Mesendoderm (in vitro differentiated cells): ENCODE results near the gene APAF1.

Experiments
- DNase-seq: peaks from one replicate; pipeline ENCODE4 v3.0.0; 2013
- H2AK5ac ChIP-seq: 2 replicates; pipeline ENCODE4 v1.6.1; 2013; ENCODE audit warnings: low read length, inconsistent platforms
- H2BK120ac ChIP-seq: 2 replicates; pipeline ENCODE4 v1.6.1; 2013; ENCODE audit warnings: low read depth, mild to moderate bottlenecking, low read length, moderate library complexity, mixed read lengths
- H2BK15ac ChIP-seq: replicated peaks from 2 replicates; pipeline ENCODE4 v1.6.1; 2013; ENCODE audit warnings: low read depth, mild to moderate bottlenecking, moderate library complexity
- H2BK5ac ChIP-seq: 2 replicates; pipeline ENCODE4 v1.6.1; 2013; ENCODE audit warnings: low read length, inconsistent platforms
- H3K18ac ChIP-seq: 2 replicates; pipeline ENCODE4 v1.6.1; 2013; ENCODE audit warnings: mild to moderate bottlenecking, low read length, mixed read lengths
- H3K23ac ChIP-seq: one replicate; pipeline ENCODE4 v1.6.1; 2013; ENCODE audit warnings: low read length
- H3K27ac ChIP-seq: 2 replicates; pipeline ENCODE4 v1.5.1; 2013; ENCODE audit warnings: low read depth, mild to moderate bottlenecking, inconsistent platforms, low read length, moderate library complexity
- H3K27me3 ChIP-seq: 2 replicates; pipeline ENCODE4 v1.6.1; 2013; ENCODE audit warnings: low read length, control low read depth, mild to moderate bottlenecking, inconsistent platforms; ENCODE audit not compliant: insufficient read depth, poor library complexity
- H3K36me3 ChIP-seq: 2 replicates; pipeline ENCODE4 v1.6.1; 2013; ENCODE audit warnings: low read length, inconsistent platforms; ENCODE audit not compliant: control insufficient read depth, insufficient read depth
- H3K4ac ChIP-seq: one replicate; pipeline ENCODE4 v1.6.1; 2013; ENCODE audit warnings: low read depth, mild to moderate bottlenecking, low read length, moderate library complexity
- H3K4me1 ChIP-seq: 2 replicates; pipeline ENCODE4 v1.6.1; 2013; ENCODE audit warnings: low read depth, low read length, inconsistent platforms; ENCODE audit not compliant: control insufficient read depth
- H3K4me2 ChIP-seq: 2 replicates; pipeline ENCODE4 v1.6.1; 2013; ENCODE audit warnings: low read length
- H3K4me3 ChIP-seq: 2 replicates; pipeline ENCODE4 v1.5.1; 2013; ENCODE audit warnings: mild to moderate bottlenecking, low read length
- H3K56ac ChIP-seq: one replicate; pipeline ENCODE4 v1.6.1; 2013; ENCODE audit warnings: low read length
- H3K79me1 ChIP-seq: 2 replicates; pipeline ENCODE4 v1.6.1; 2013; ENCODE audit warnings: low read length, inconsistent platforms
- H3K79me2 ChIP-seq: 2 replicates; pipeline ENCODE4 v1.6.1; 2013; ENCODE audit warnings: mild to moderate bottlenecking, low read length; ENCODE audit not compliant: control insufficient read depth, insufficient read depth
- H3K9ac ChIP-seq: 2 replicates; pipeline ENCODE4 v1.6.1; 2013; ENCODE audit warnings: low read length, inconsistent platforms
- H4K5ac ChIP-seq: one replicate; pipeline ENCODE4 v1.6.1; 2013; ENCODE audit warnings: low read length
- H4K8ac ChIP-seq: one replicate; pipeline ENCODE4 v1.6.1; 2013; ENCODE audit warnings: low read depth, mild to moderate bottlenecking, control low read depth, low read length, moderate library complexity
- WGBS: extraction: QIAGEN DNeasy Blood & Tissue Kit; methylation state at CpG from one replicate; pipeline ENCODE4 v1.1.7; 2013; ENCODE audit warnings: low lambda C conversion rate, missing lambda C conversion rate; ENCODE audit not compliant: insufficient coverage; ENCODE audit errors: extremely low coverage; 5-methylcytosine and 5-hydroxymethylcytosine counted together
- small RNA-seq: library from polyadenylated mRNA; stranded (forward); fragments of <200 nt; extraction: miRNeasy Mini kit (QIAGEN cat#:217004); gene quantifications from one replicate; pipeline ENCODE3, GENCODE V24; 2013; ENCODE audit not compliant: insufficient read depth

The APAF1 gene

GRCh38 chr12:98771811-98772752 is 127.0 kb downstream of the APAF1 start:
- Histone ChIP-seq H3K4me1 (no peaks in the 10 kb centered on the region), H3K56ac (no peak overlapping the region), H3K18ac (no peak overlapping the region), H3K27ac (no peak overlapping the region), H2AK5ac (no peak overlapping the region), H3K79me2 (no peaks in the 10 kb centered on the region), H3K4me3 (no peak overlapping the region), H2BK120ac (no peak overlapping the region), H3K23ac (no peak overlapping the region), H2BK15ac (no peak overlapping the region), H3K4me2 (no peak overlapping the region), H3K4ac (no peak overlapping the region), H3K79me1 (no peaks in the 10 kb centered on the region), H2BK5ac (no peak overlapping the region), H3K9ac (no peak overlapping the region), H3K36me3 (no peaks in the 10 kb centered on the region), H4K5ac (no peak overlapping the region), H3K27me3 (no peaks in the 10 kb centered on the region), H4K8ac (no peak overlapping the region)
- no CpG with 5 or more reads among the region's 8 CpGs for WGBS
- DNase-seq, result no peak

- Histone ChIP-seq H3K4ac (no peak overlapping the region), H3K27me3 (no peaks in the 10 kb centered on the region), H3K56ac (no peak overlapping the region), H3K79me1 (no peaks in the 10 kb centered on the region), H2AK5ac (no peak overlapping the region), H3K4me1 (no peaks in the 10 kb centered on the region), H3K36me3 (no peaks in the 10 kb centered on the region), H3K79me2 (no peaks in the 10 kb centered on the region), H4K8ac (no peak overlapping the region), H3K9ac (no peak overlapping the region), H2BK15ac (no peak overlapping the region), H4K5ac (no peak overlapping the region), H2BK5ac (no peak overlapping the region), H3K4me3 (no peak overlapping the region), H3K23ac (no peak overlapping the region), H3K4me2 (no peak overlapping the region), H2BK120ac (no peak overlapping the region), H3K18ac (no peak overlapping the region), H3K27ac (no peak overlapping the region)
- no peak for DNase-seq
- no CpG with 5 or more reads among the region's 3 CpGs for WGBS
Measured at GRCh38 chr12:98772818-98773217, 127.7 kb downstream of the APAF1 start.

DNA sequence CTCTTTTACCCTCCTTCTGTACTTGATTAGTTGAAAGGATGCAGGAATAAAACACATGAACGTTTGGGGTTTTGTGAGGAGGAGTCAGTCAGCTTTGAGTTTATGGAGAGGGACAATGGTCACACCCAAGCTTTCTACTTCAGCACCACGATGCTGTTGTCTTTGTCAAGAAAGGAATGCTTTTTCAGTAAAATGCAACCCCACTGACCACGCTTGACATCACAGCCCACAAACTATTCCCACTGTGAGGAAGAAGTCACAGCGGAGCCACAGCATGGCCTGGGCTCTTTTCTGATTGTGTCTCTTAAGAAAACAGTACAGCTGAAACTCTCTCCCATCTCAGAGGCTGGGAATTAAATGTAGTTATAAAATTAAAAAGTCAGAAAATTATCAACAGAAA is 135.2 kb downstream of the APAF1 start:
- Histone ChIP-seq H3K27me3 (no peaks in the 10 kb centered on the region), H3K4me3 (no peak overlapping the region), H3K4me1 (no peaks in the 10 kb centered on the region), H4K5ac (no peak overlapping the region), H3K36me3 (no peaks in the 10 kb centered on the region), H2BK5ac (no peak overlapping the region), H3K4ac (no peak overlapping the region), H3K23ac (no peak overlapping the region), H2BK15ac (no peak overlapping the region), H2AK5ac (no peak overlapping the region), H3K79me2 (no peaks in the 10 kb centered on the region), H3K18ac (no peak overlapping the region), H3K9ac (no peak overlapping the region), H3K27ac (no peak overlapping the region), H4K8ac (no peak overlapping the region), H3K56ac (no peak overlapping the region), H3K4me2 (no peak overlapping the region), H2BK120ac (no peak overlapping the region), H3K79me1 (no peaks in the 10 kb centered on the region)
- WGBS, result no CpG with 5 or more reads among the region's 4 CpGs
- DNase-seq, result no peak

GRCh38 chr12:98783420-98783819 is 138.3 kb downstream of the APAF1 start:
- no peak overlapping the region for H4K8ac ChIP-seq
- no peak overlapping the region for H3K56ac ChIP-seq
- H2AK5ac ChIP-seq, result no peak overlapping the region
- no peaks in the 10 kb centered on the region for H3K27me3 ChIP-seq
- no peak overlapping the region for H3K23ac ChIP-seq
- no peak overlapping the region for H2BK120ac ChIP-seq
- no peaks in the 10 kb centered on the region for H3K36me3 ChIP-seq
- no peak overlapping the region for H2BK15ac ChIP-seq
- no peak overlapping the region for H3K4me3 ChIP-seq
- H3K18ac ChIP-seq, result no peak overlapping the region
- H3K4ac ChIP-seq, result no peak overlapping the region
- no peaks in the 10 kb centered on the region for H3K79me1 ChIP-seq
- no peak overlapping the region for H3K4me2 ChIP-seq
- H3K4me1 ChIP-seq, result no peaks in the 10 kb centered on the region
- H4K5ac ChIP-seq, result no peak overlapping the region
- no peak overlapping the region for H2BK5ac ChIP-seq
- H3K79me2 ChIP-seq, result no peaks in the 10 kb centered on the region
- H3K9ac ChIP-seq, result no peak overlapping the region
- WGBS, result no CpG with 5 or more reads among the region's 2 CpGs
- no peak overlapping the region for H3K27ac ChIP-seq
- DNase-seq, result no peak

Small RNAs within 50 kb of the gene (small RNA-seq; reads per million reads assigned to genes)
- gene SNORA53, result 4.7 reads per million, percentile 68 among the genes with 10 or more reads in this experiment
